Right atrium auricular region (tissue), 2 donors: ENCODE measurements around the gene SC5D. TPM values are rescaled to one million over a fixed set of nuclear protein-coding genes. Genes with fewer than 3 reads are reported as not detected.

ENCODE experiments used
- DNase-seq: peaks from one replicate; pipeline ENCODE4 v3.0.0-alpha.2; 2019; ENCODE audit warnings: low spot score
- H3K27ac ChIP-seq, 2 donors: fragments of 200-600 bp; sonication (generic); 1 replicate in 1 of 2; 2 replicates in 1 of 2; pipeline ENCODE4 v1.5.1; 2016 to 2019
- H3K27me3 ChIP-seq, 2 donors: fragments of 200-600 bp; sonication (generic); one replicate each; pipeline versions ENCODE4 v1.5.1 to v1.6.0; 2017 to 2019
- H3K36me3 ChIP-seq: fragments of 200-600 bp; sonication (generic); one replicate; pipeline ENCODE4 v1.5.1; 2016
- H3K4me1 ChIP-seq, 2 donors: fragments of 200-600 bp; sonication (generic); one replicate each; pipeline versions ENCODE4 v1.5.1 to v1.6.0; 2017 to 2019
- H3K4me3 ChIP-seq, 2 donors: fragments of 200-600 bp; sonication (generic); 1 replicate in 1 of 2; 2 replicates in 1 of 2; pipeline ENCODE4 v1.5.1; 2017 to 2019; ENCODE audit warnings: mild to moderate bottlenecking in 1 of 2, moderate library complexity in 1 of 2
- H3K9me3 ChIP-seq, 2 donors: fragments of 200-600 bp; sonication (generic); one replicate each; pipeline ENCODE4 v1.5.1; 2019
- total RNA-seq, 2 donors: library from RNA; depleted of rRNA; stranded (reverse); fragments of >200 nt; gene quantifications; one replicate each; pipeline ENCODE4 v1.1.0, GENCODE V29; 2016
- TF ChIP-seq, protein P1 (sequence below), 2 donors: fragments of 200-600 bp; sonication (generic); IDR thresholded peaks; one replicate each; pipeline ENCODE4 v1.5.1; 2019; ENCODE audit warnings: antibody characterized with exemption in 2 of 2

Gene SC5D
- total RNA-seq, 2 donors from 2014 or later, result 21.6 to 22.1 TPM

DNA sequence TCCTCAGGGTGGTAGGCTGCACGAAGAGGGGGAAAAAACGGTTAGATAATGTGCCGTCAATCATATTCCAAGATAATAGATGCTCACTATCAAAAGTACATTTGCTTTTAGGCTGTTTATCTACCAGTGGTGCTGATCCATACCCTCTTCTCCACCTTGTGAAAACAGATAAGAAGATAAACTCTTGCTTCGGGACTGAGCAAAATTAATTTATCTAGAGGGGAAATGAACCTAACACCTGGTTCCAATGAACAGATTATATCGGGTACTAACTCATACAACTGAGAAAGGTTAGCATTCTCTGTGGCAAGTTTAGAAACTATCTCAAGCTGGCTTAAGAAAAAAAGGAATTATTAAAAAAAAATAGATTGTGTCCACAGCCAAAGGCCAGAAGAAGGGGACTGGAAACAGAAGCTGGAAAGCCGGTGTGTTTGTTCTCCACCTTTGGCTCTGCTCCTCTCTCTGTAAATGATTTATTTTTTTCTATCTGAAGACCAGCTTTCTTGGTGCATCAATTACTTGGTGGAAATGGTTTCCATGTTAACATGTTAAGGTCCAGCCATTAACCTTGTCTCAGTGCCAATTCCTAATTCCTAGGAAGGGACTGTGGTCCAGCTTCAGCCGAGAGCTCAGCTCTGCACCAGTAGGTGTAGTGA, 55.8 kb downstream of the SC5D start:
- no peak overlapping the region for H3K27ac ChIP-seq

DNA sequence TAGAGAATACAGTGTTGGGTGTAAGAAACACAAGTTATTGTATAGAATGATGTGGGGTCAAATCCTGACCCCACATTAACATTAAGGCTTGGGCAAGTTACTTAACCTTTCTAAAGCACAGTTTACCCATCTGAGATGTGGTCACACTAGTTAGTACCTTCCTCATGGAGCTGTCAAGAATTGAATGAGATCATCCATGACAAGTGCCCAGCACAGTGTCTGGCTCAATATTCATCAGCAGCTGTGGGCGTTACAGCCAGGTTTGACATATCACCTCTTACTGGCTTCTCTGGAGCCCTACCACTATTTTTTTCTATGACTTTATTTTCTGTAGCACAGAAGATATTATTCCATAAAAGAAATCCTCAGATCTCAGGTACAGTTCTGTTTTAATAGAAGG, 57.2 kb downstream of the SC5D start:
- Histone ChIP-seq H3K9me3 (no peaks in the 10 kb centered on the region), H3K27ac (no peak overlapping the region), H3K4me3 (no peak overlapping the region), H3K36me3 (no peaks in the 10 kb centered on the region), H3K27me3 (no peaks in the 10 kb centered on the region), H3K4me1 (peaks cover 0 to 18% of the 10 kb centered on the region in 2 donors)
- no peak for DNase-seq
- TF ChIP-seq, protein P1, sequence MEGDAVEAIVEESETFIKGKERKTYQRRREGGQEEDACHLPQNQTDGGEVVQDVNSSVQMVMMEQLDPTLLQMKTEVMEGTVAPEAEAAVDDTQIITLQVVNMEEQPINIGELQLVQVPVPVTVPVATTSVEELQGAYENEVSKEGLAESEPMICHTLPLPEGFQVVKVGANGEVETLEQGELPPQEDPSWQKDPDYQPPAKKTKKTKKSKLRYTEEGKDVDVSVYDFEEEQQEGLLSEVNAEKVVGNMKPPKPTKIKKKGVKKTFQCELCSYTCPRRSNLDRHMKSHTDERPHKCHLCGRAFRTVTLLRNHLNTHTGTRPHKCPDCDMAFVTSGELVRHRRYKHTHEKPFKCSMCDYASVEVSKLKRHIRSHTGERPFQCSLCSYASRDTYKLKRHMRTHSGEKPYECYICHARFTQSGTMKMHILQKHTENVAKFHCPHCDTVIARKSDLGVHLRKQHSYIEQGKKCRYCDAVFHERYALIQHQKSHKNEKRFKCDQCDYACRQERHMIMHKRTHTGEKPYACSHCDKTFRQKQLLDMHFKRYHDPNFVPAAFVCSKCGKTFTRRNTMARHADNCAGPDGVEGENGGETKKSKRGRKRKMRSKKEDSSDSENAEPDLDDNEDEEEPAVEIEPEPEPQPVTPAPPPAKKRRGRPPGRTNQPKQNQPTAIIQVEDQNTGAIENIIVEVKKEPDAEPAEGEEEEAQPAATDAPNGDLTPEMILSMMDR (IDR thresholded peaks at IDR 0.05), result no peak

More for the DNA sequence above, 55.8 kb downstream of the SC5D start:
- Histone ChIP-seq H3K4me1 (peaks cover 0 to 18% of the 10 kb centered on the region in 2 donors), H3K27me3 (no peaks in the 10 kb centered on the region), H3K9me3 (no peaks in the 10 kb centered on the region), H3K36me3 (no peaks in the 10 kb centered on the region), H3K4me3 (no peak overlapping the region)
- no peak for DNase-seq
- TF ChIP-seq, protein P1 (IDR thresholded peaks at IDR 0.05), result no peak

DNA sequence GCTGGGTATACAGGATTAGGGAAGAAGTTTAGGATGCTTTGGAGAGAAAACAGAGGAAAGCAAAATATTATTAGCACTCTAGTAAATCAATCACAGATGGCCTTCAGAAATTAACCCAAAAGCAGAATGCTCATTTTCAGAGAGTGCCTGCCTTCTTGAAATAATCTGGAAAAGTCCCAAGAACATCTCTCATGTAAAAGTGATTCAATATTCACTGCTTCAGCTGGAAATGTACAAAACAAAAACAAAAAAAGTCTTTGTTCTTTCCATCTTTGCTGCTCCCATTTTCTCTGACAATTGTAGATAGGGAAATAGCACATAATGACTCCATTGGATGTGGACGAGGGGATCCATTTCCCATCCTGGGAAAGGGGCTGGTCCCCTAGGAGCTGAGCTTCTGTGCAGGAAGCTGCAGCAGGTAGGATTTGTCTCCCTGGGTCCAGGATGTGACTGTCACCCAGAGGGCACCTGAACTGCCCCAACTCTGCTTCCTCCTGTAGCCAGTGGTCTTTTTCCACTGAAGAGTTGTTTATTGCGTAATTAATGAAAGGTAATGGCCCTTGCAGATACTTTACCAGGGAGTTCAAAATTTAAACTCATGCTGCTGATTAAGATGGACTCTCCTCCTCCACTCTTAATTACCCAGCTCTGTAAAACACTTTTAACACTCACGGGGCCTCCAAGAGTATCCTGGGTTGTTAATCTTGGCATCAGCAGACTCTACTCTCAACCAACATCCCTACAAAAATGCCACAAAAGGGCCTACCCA, 57.9 kb downstream of the SC5D start:
- DNase-seq, result no peak
- peak overlapping the region in 1 of 2 donors; percentile 10 for H3K27ac ChIP-seq
- no peaks in the 10 kb centered on the region for H3K36me3 ChIP-seq
- TF ChIP-seq, protein P1 (IDR thresholded peaks at IDR 0.05), result no peak
- peaks cover 0 to 18% of the 10 kb centered on the region in 2 donors for H3K4me1 ChIP-seq
- H3K27me3 ChIP-seq, result no peaks in the 10 kb centered on the region
- no peaks in the 10 kb centered on the region for H3K9me3 ChIP-seq
- H3K4me3 ChIP-seq, result no peak overlapping the region

DNA sequence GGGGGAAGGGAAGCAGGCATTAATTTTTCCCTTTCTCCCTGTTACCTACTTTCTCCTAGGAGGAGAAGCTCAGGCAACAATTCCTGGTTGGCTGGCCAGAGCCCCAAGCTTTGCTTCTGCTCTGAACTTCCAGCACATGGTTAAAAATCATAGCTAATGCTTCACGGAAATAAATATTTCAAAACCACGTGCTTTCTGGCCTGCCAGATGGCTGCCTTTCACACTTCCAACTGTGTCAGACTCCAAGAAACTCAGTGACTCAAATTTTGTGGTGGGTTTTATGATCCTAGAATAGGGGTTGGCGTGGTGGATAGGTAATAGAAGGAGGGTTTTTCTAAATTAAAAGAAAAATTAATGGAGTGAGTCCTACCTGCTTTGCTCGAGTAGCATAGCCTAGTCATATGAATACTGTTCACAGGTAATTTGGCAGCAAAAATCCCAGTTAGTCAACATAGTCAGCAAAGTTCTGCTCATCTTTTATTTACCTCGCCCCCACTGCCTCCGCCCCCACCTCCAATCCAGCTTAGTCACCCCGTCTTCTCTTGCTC, 58.6 kb downstream of the SC5D start:
- Histone ChIP-seq H3K36me3 (no peaks in the 10 kb centered on the region), H3K27me3 (no peaks in the 10 kb centered on the region), H3K9me3 (no peaks in the 10 kb centered on the region), H3K4me1 (peaks cover 0 to 18% of the 10 kb centered on the region in 2 donors), H3K4me3 (no peak overlapping the region), H3K27ac (peak overlapping the region in 1 of 2 donors; percentile 10)
- DNase-seq, result no peak
- TF ChIP-seq, protein P1 (IDR thresholded peaks at IDR 0.05), result no peak

DNA sequence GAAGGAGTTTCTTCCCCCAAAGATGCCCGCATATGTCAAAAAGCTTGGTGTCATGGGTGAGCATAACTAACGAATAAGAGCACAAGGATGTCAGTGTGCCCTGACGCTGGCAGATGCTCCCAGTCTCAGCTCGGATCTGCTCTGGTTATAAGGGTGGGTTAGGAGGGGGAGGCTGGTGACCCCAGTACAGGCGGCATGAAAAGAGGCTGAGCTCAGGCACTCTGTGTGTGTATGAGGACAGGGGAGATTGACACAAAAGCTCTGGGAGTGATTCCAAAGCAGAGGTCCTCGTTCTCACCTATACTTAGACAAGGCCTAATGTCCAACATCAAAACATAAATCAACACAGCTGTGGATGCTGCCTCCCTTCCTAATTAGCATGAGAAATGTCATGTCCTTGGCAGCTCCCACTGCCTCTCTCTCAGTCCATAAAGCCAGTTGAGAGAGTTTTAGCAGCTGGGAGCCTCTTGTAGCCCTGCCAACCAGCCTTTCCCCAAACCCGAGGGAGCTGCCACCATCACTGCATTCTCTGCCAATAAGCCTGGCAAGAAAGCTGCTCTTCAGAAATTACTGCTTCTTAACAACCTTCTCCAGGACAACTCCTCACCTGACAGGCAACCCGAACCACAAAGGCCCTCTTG, 59.8 kb downstream of the SC5D start:
- Histone ChIP-seq H3K9me3 (no peaks in the 10 kb centered on the region), H3K27ac (peak overlapping the region; percentile 64 to 72), H3K27me3 (no peaks in the 10 kb centered on the region), H3K4me3 (no peak overlapping the region), H3K36me3 (no peaks in the 10 kb centered on the region), H3K4me1 (peaks cover 0 to 18% of the 10 kb centered on the region in 2 donors)
- TF ChIP-seq, protein P1 (IDR thresholded peaks at IDR 0.05), result no peak
- no peak for DNase-seq
